ENCODE data around the gene SPEM1.

SPEM1 gene

DNA sequence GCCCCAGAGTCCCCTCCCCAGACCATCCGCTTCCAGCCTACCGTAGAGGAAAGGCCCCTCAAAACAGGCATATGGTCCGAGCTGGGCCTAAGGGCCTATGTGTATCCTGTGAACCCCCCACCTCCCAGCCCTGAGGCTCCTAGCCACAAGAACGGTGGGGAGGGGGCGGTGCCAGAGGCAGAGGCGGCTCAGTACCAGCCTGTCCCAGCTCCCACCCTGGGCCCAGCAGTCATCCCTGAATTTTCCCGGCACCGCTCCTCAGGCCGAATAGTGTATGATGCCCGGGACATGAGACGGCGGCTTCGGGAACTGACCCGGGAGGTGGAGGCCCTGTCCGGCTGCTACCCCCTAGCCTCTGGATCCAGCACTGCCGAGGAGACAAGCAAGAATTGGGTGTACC is 1.1 kb downstream of the SPEM1 start:
- no peak for DNase-seq

- no peak for DNase-seq
These were observed 3.6 kb downstream of the SPEM1 start for GRCh38 chr17:7423679-7424078.

DNA sequence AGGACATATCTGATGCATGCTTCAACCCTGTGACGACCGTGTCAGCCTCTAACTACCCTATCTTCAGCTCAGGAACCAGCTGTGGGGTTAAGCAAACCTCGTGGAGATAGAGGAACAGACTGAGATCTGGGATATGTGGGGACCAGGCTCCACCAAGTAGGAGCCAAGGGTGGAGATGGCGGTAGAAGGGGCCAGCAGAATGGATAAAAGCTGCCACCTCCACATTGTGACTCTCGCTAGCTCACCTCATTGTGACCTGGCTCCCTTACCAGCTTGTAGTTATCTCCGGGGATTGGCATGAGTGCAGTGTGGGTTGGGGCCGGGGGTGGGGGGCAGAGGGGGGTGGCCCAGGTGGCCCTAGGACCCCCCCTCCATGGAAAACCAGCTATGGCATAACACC is 5.2 kb downstream of the SPEM1 start, which contains the start of gene SPEM2:
Gene SPEM2, plus strand, starts transcription at position 301 of the 400 bp plus-strand sequence. Its CDS starts 73 bp downstream, at position 374.
- DNase-seq = no peak

DNA sequence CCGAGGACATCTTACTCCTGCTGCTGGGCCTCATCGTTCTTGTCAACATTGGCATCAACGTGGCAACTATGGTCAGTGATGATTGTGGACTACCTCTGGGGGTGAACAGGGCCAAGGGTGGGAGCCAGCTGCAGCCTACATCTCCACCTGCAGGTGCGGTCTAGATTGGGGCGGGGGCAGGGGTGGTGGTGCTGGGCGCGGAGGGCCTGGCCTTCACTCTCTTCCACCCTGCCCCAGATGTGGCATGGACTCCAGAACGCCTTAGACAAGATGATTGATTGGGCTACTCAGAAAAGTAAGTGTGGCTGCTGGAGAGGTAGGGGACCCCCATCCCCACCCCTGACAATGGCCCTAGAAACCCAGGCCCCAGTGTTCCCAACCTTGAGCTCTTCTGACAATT is 5.6 kb downstream of the SPEM1 start:
- no peak for DNase-seq

GRCh38 chr17:7426203-7426863 is 6.2 kb downstream of the SPEM1 start:
- no peak for DNase-seq

DNA sequence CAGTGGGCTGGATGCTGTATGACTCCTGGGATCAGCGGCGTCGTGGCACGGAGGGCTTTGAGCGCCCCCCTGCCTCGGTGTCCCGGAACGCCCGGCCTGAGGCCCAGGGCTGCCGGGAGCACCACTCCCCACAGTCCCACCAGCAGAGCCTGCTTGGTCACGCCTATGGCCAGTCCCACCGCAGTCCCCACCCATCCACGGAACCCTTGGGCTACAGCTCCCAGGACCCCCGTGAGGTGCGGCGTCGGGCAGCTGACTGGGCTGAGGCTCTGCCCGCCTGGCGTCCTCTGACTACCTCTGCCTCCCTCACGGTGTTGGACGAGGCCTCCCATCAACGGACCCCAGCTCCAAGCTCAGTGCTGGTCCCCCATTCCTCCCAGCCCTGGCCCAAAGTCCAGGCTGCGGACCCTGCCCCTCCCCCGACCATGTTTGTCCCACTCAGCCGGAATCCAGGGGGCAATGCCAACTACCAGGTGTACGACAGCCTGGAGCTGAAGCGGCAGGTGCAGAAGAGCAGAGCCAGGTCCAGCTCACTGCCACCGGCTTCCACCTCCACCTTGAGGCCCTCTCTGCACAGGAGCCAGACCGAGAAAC is 6.9 kb downstream of the SPEM1 start:
- no peak for DNase-seq

DNA sequence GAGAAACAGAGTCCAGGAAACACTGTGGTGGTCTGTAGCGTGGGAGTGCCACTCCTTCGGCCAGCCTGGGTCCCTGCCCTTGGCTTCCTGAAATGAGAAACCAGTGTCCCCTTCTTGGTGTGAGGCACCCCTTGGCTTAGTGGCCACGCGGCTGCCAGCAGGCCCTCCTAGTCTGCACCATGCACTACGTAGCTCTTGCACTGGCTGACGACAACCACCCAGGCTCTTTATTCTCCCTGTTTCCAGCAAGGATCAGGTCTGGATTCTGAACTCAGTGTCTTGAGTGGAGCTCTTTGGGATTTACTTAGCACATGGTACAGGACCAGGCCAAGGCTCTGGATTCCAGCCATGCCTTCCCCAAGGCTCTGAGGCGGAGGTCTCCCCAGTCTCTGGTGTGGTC is 7.4 kb downstream of the SPEM1 start:
- no peak for DNase-seq

GRCh38 chr17:7428557-7428956 is 8.4 kb downstream of the SPEM1 start, which contains the start of gene SPEM3:
Gene SPEM3, plus strand, starts transcription at chr17:7428857. Its CDS starts 46 bp downstream, at chr17:7428903.
- DNase-seq = no peak

- DNase-seq = no peak
These were observed 9.6 kb downstream of the SPEM1 start for GRCh38 chr17:7429722-7430121.

DNA sequence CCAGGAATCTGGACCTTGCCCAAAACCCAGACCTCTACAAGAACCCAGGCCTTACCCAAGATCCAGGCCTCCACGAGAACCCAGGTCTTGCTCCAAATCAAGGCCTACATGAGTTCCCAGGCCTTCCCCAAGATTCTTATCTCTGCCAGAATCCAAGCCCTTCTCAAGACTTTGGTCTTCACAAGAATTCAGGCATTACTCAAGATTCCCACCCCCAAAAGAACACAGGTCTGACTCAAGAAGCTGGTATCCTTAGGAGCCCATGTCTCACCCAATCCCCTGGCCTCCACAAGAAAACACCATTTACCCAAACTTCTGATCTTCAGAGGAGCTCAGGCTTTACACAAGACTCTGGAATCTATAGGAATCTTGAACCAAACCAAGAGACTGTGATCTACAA is 11.1 kb downstream of the SPEM1 start:
- no peak for DNase-seq

DNA sequence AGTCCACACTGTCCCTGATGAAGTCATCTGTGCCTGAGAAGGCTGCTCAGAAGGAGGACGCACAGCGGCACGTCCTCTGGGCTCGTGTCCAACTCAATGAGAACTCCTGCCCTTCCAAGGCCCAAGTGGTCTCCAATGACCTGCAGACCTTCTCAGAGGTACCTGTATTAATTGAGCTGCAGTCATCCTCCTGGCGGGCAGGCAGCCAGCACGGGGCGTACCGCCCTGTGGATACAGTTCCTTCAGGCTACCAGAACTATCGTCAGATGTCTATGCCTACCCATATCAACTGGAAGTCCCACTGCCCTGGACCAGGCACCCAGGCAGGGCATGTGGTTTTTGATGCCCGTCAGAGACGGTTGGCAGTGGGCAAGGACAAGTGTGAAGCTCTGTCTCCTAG is 12.2 kb downstream of the SPEM1 start:
- DNase-seq = no peak

- DNase-seq = peak; percentile 49
These were observed 15.8 kb downstream of the SPEM1 start for GRCh38 chr17:7435676-7436555.

GRCh38 chr17:7436556-7437368 is 16.6 kb downstream of the SPEM1 start:
- DNase-seq = peak; percentile 80

GRCh38 chr17:7437369-7437863 is 17.3 kb downstream of the SPEM1 start:
- no peak for DNase-seq

DNA sequence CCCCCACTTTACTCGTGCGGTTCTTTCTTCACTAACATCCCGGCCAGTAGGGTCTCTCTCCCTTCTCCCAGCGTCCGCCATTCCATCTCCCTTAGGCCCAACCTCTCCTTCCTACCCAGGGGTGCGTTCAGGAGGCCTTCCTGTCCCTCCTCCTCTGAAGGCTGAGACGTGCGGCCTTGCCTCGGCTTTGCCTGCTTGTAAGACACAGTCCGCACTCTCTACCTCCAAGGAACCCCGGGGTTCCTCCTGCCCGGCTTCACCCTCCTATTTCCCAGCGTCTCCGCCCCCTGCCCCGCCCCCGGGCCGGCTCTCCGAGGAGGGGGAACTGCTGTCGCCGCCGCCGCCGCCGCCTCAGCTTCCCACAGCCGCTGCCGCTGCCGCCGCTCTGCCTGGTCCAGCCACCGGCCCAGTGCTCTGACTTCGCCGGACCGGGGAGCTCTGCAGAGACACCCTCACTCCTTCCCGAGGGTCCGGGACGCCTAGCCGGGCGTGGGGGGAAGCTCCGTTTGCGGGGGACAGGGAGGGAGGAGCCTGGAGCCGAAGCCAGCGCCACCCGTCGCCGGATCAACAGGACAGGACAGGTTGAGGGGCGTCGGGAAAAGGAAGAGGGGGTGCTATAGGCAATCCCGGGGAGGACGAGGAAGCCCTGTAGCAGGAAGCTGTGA is 18.0 kb downstream of the SPEM1 start:
- DNase-seq = peak; percentile 44

DNA sequence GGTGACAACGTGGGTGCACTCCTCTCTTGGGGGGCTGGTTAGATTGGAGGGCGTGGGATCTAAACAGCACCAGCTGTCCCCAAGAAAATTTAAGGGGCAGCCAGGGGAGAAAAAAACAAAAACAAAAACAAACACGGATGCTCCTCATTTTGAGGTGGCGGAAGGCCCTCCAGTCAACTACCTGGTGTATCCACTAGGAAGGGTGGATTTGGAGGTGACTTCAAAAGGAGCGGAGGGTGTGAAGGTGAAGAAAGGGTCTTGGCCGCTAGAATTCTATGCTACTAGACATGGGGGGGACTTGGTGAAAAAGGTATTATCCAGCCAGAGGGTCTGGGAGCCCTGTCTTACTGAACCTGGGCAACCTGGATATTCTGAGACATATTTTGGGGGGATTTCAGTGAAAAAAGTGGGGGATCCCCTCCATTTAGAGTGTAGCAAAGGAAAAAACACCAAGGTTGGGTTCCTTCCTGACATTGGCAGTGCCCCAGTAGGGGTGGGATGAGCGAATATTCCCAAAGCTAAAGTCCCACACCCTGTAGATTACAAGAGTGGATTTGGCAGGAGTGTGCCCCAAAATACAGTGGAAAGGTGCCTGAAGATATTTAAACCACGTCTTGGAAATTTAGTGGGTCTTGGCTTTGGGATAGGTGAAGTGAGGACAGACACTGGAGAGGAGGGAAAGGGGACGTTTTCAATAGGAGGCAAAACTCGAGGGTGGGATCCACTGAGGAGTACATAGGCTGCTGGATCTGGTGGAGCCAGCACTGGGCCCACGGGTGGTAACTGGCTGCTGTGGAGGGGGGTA is 18.7 kb downstream of the SPEM1 start:
- no peak for DNase-seq

DNA sequence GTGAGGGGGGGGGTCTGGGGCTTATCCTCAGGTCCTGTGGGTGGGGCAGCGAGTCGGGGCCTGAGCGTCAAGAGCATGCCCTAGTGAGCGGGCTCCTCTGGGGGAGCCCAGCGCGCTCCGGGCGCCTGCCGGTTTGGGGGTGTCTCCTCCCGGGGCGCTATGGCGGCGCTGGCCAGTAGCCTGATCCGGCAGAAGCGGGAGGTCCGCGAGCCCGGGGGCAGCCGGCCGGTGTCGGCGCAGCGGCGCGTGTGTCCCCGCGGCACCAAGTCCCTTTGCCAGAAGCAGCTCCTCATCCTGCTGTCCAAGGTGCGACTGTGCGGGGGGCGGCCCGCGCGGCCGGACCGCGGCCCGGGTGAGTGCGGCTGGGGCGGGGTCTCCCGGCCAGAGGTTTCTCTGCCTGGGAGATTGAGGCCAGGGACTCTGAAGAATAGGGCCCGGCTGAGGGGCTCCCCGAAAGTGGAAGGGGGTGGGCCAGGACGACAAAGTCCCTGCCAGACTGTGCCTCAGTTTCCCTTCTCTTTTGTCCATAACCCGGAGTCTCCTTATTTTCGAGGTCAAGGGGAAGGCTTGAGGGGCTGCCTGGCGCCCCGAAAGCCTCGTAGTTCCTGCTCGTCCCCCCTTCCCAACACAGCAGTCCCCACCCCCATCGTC is 19.5 kb downstream of the SPEM1 start, which contains the start of gene FGF11:
Gene FGF11, plus strand, starts transcription at position 51 of the 651 bp plus-strand sequence. Its CDS starts 109 bp downstream, at position 160.
- no peak for DNase-seq

- peak; percentile 61 for DNase-seq
These were observed 20.1 kb downstream of the SPEM1 start for GRCh38 chr17:7440113-7440833.

- peak; percentile 36 for DNase-seq
These were observed 20.7 kb downstream of the SPEM1 start for GRCh38 chr17:7440834-7441195.

DNA sequence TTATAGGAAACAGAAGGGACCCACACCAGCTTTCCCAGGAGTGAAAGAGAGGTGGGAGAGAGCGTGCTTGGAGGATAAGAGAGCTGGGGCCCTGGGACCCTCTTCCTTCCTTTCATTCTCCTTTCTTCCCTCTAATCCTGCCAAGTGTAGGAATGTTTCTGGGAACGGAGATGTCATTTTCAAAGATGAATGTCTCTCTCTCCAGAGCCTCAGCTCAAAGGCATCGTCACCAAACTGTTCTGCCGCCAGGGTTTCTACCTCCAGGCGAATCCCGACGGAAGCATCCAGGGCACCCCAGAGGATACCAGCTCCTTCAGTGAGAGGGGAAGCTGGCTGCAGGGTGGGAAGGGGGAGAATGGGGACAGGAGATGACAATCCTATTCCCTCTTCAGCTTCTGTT is 21.1 kb downstream of the SPEM1 start:
- DNase-seq = no peak

Measured in EL (cell line).